ENCODE measurements around the gene TRIM67. TPM values are rescaled to one million over a fixed set of nuclear protein-coding genes. Genes with fewer than 3 reads are reported as not detected.
A peak's percentile ranks its signal among the peaks of the same experiment; 100 is the strongest.

Gene TRIM67
- total RNA-seq, 3 donors from 2014 or later (not counting 1 experiment from before 2014, with no cell fraction given) = not detected

DNA sequence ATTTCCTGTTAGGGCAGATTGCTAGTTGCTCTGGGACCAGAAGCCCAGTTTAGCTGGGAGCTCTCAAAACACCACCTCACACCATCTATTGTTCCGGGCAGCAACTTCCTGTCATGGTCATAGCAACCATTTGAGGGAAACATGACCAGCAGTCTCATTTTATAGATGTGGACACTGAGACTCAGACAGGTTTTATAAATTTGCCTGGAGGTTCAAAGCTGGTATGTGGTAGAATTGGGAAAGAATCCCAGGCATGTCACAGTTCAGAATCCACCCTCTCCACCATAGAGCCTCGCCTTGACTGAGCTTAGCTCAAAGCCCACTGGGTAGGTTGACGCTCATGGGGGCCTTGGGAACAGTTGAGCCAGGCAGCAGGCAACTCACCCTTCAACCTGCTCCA is 14.0 kb upstream of the TRIM67 start:
- Mint-ChIP-seq H3K4me3 (no peak overlapping the region), H3K36me3 (no peaks in the 10 kb centered on the region), H3K27me3 (ENCODE audit: low read depth in 2 of 2) (peaks cover 21 to 25% of the 10 kb centered on the region in 2 donors), H3K27ac (no peak overlapping the region), H3K4me1 (no peaks in the 10 kb centered on the region), H3K9me3 (peaks cover 2 to 3% of the 10 kb centered on the region in 2 donors)
- Histone ChIP-seq H3K4me1 (ENCODE audit: control insufficient read depth, insufficient read depth, low read length) (no peaks in the 10 kb centered on the region), H3K27me3 (ENCODE audit: control insufficient read depth, insufficient read depth, low read length) (peaks cover 7% of the 10 kb centered on the region), H3K9me3 (ENCODE audit: control insufficient read depth, insufficient read depth, low read length) (peaks cover 8% of the 10 kb centered on the region), H3K36me3 (ENCODE audit: control insufficient read depth, insufficient read depth, low read length) (no peaks in the 10 kb centered on the region), H3K4me3 (ENCODE audit: low read length) (no peak overlapping the region), H3K27ac (ENCODE audit: low read length) (no peak overlapping the region)
- DNase-seq (no peak), ATAC-seq (peak in 1 of 3 donors; percentile 26)
- intact Hi-C loops (cut with micrococcal nuclease) = no loop called here
- 66% methylated on average over 3 of the region's 3 CpGs for WGBS (ENCODE audit: insufficient coverage)
- TF ChIP-seq CTCF (IDR thresholded peaks at IDR 0.05) = no peak

- Histone ChIP-seq H3K9me3 (ENCODE audit: control insufficient read depth, insufficient read depth, low read length) (peaks cover 8% of the 10 kb centered on the region), H3K36me3 (ENCODE audit: control insufficient read depth, insufficient read depth, low read length) (no peaks in the 10 kb centered on the region), H3K4me1 (ENCODE audit: control insufficient read depth, insufficient read depth, low read length) (no peaks in the 10 kb centered on the region), H3K4me3 (ENCODE audit: low read length) (no peak overlapping the region), H3K27me3 (ENCODE audit: control insufficient read depth, insufficient read depth, low read length) (peaks cover 6% of the 10 kb centered on the region), H3K27ac (ENCODE audit: low read length) (no peak overlapping the region)
- Mint-ChIP-seq H3K4me1 (no peaks in the 10 kb centered on the region), H3K4me3 (no peak overlapping the region), H3K27me3 (ENCODE audit: low read depth in 2 of 2) (peaks cover 24 to 29% of the 10 kb centered on the region in 2 donors), H3K9me3 (peaks cover 2 to 3% of the 10 kb centered on the region in 2 donors), H3K36me3 (no peaks in the 10 kb centered on the region), H3K27ac (no peak overlapping the region)
- ATAC-seq (no peak), DNase-seq (no peak)
- intact Hi-C loops (cut with micrococcal nuclease) = no loop called here
- WGBS (ENCODE audit: insufficient coverage) = 14% methylated on average over 1 of the region's 1 CpG
- TF ChIP-seq CTCF (IDR thresholded peaks at IDR 0.05) = no peak
These were observed 10.0 kb upstream of the TRIM67 start for GRCh38 chr1:231151811-231152210.

- 57% methylated on average over 2 of the region's 2 CpGs for WGBS (ENCODE audit: insufficient coverage)
- Mint-ChIP-seq H3K27me3 (ENCODE audit: low read depth in 2 of 2) (peaks cover 21 to 38% of the 10 kb centered on the region in 2 donors), H3K4me3 (no peak overlapping the region), H3K4me1 (no peaks in the 10 kb centered on the region), H3K9me3 (peaks cover 2 to 3% of the 10 kb centered on the region in 2 donors), H3K36me3 (no peaks in the 10 kb centered on the region), H3K27ac (no peak overlapping the region)
- Histone ChIP-seq H3K27me3 (ENCODE audit: control insufficient read depth, insufficient read depth, low read length) (peaks cover 10% of the 10 kb centered on the region), H3K9me3 (ENCODE audit: control insufficient read depth, insufficient read depth, low read length) (peaks cover 8% of the 10 kb centered on the region), H3K4me1 (ENCODE audit: control insufficient read depth, insufficient read depth, low read length) (no peaks in the 10 kb centered on the region), H3K27ac (ENCODE audit: low read length) (no peak overlapping the region), H3K36me3 (ENCODE audit: control insufficient read depth, insufficient read depth, low read length) (no peaks in the 10 kb centered on the region), H3K4me3 (ENCODE audit: low read length) (no peak overlapping the region)
- DNase-seq (no peak), ATAC-seq (no peak)
- intact Hi-C loops (cut with micrococcal nuclease) = no loop called here
- TF ChIP-seq CTCF (IDR thresholded peaks at IDR 0.05) = no peak
These were observed 8.1 kb upstream of the TRIM67 start for GRCh38 chr1:231153726-231154125.

GRCh38 chr1:231155808-231156207 is 6.0 kb upstream of the TRIM67 start:
- DNase-seq (no peak), ATAC-seq (no peak)
- TF ChIP-seq CTCF (IDR thresholded peaks at IDR 0.05) = no peak
- intact Hi-C loops (cut with micrococcal nuclease) = no loop called here
- Mint-ChIP-seq H3K27me3 (ENCODE audit: low read depth in 2 of 2) (peaks cover 39 to 58% of the 10 kb centered on the region in 2 donors), H3K4me3 (no peak overlapping the region), H3K9me3 (peaks cover 2 to 3% of the 10 kb centered on the region in 2 donors), H3K27ac (no peak overlapping the region), H3K4me1 (no peaks in the 10 kb centered on the region), H3K36me3 (no peaks in the 10 kb centered on the region)
- no peak overlapping the region for H3K4me3 ChIP-seq (ENCODE audit: low read length)
- no peaks in the 10 kb centered on the region for H3K36me3 ChIP-seq (ENCODE audit: control insufficient read depth, insufficient read depth, low read length)
- H3K27ac ChIP-seq (ENCODE audit: low read length) = no peak overlapping the region
- peaks cover 8% of the 10 kb centered on the region for H3K27me3 ChIP-seq (ENCODE audit: control insufficient read depth, insufficient read depth, low read length)
- WGBS (ENCODE audit: insufficient coverage) = 100% methylated on average over 1 of the region's 1 CpG
- no peaks in the 10 kb centered on the region for H3K4me1 ChIP-seq (ENCODE audit: control insufficient read depth, insufficient read depth, low read length)
- peaks cover 8% of the 10 kb centered on the region for H3K9me3 ChIP-seq (ENCODE audit: control insufficient read depth, insufficient read depth, low read length)

Measured in natural killer cell (primary cell).